Dermis microvascular lymphatic vessel endothelial cell (primary cell): ENCODE results near the gene ROBO2. TPM values are rescaled to one million over a fixed set of nuclear protein-coding genes. Genes with fewer than 3 reads are reported as not detected.
A peak's percentile ranks its signal among the peaks of the same experiment; 100 is the strongest.

Experiments used
- DNase-seq, 2 donors: peaks; one replicate each; pipeline versions ENCODE4 v3.0.0 to v3.0.0-alpha.2; 2010; ENCODE audit warnings: low read depth in 2 of 2
- total RNA-seq: library from RNA; depleted of rRNA; stranded (reverse); fragments of >200 nt; gene quantifications from 2 replicates; pipeline ENCODE4 v1.2.1, GENCODE V29; 2014

Gene ROBO2
- total RNA-seq, 1 donor from 2014 or later, result under 0.01 TPM

- no peak for DNase-seq
Measured at GRCh38 chr3:77256584-77257503, 216.9 kb downstream of the ROBO2 start.

- no peak for DNase-seq
Measured at GRCh38 chr3:77259694-77260093, 219.8 kb downstream of the ROBO2 start.

GRCh38 chr3:77262361-77262760 lies 222.5 kb downstream of the ROBO2 start:
- no peak for DNase-seq

- DNase-seq, result no peak
Measured at GRCh38 chr3:77267589-77267988, 227.7 kb downstream of the ROBO2 start.

- no peak for DNase-seq
Measured at GRCh38 chr3:77271306-77271705, 231.4 kb downstream of the ROBO2 start.

GRCh38 chr3:77271711-77272110 lies 231.8 kb downstream of the ROBO2 start:
- DNase-seq, result no peak

GRCh38 chr3:77279276-77279675 lies 239.4 kb downstream of the ROBO2 start:
- no peak for DNase-seq

GRCh38 chr3:77281721-77282120 lies 241.8 kb downstream of the ROBO2 start:
- DNase-seq, result no peak

- no peak for DNase-seq
Measured at GRCh38 chr3:77283108-77283507, 243.2 kb downstream of the ROBO2 start.

- no peak for DNase-seq
Measured at GRCh38 chr3:77288348-77288747, 248.4 kb downstream of the ROBO2 start.

GRCh38 chr3:77296527-77296926 lies 256.6 kb downstream of the ROBO2 start:
- DNase-seq, result no peak

- DNase-seq, result no peak
Measured at GRCh38 chr3:77298417-77298816, 258.5 kb downstream of the ROBO2 start.

- no peak for DNase-seq
Measured at GRCh38 chr3:77303955-77304699, 264.2 kb downstream of the ROBO2 start.

GRCh38 chr3:77304700-77305021 lies 264.8 kb downstream of the ROBO2 start:
- DNase-seq, result no peak

GRCh38 chr3:77309460-77309859 lies 269.6 kb downstream of the ROBO2 start:
- DNase-seq, result no peak

- no peak for DNase-seq
Measured at GRCh38 chr3:77313843-77314242, 273.9 kb downstream of the ROBO2 start.

GRCh38 chr3:77319711-77320110 lies 279.8 kb downstream of the ROBO2 start:
- peak in 1 of 2 donors; percentile 5 for DNase-seq

- DNase-seq, result peak; percentile 26 to 54
Measured at GRCh38 chr3:77320514-77320913, 280.6 kb downstream of the ROBO2 start.

GRCh38 chr3:77321646-77322045 lies 281.7 kb downstream of the ROBO2 start:
- no peak for DNase-seq

- no peak for DNase-seq
Measured at GRCh38 chr3:77323626-77324025, 283.7 kb downstream of the ROBO2 start.

GRCh38 chr3:77324105-77324504 lies 284.2 kb downstream of the ROBO2 start:
- no peak for DNase-seq

GRCh38 chr3:77325280-77325679 lies 285.4 kb downstream of the ROBO2 start:
- DNase-seq, result no peak

- DNase-seq, result no peak
Measured at GRCh38 chr3:77325702-77326101, 285.8 kb downstream of the ROBO2 start.
